Right lobe of liver (tissue), 4 donors: ENCODE results near the gene SNTN.

ENCODE experiments used
- POLR2A ChIP-seq: fragments of 450-650 bp; IDR thresholded peaks from one replicate; pipeline ENCODE4 v1.6.1; 2017; ENCODE audit warnings: antibody characterized with exemption, mild to moderate bottlenecking
- TF ChIP-seq, protein P1 (sequence below), 4 donors: fragments of 200-600 bp in 3 of 4; fragments of 450-650 bp in 1 of 4; IDR thresholded peaks; one replicate each; pipeline versions ENCODE4 v1.5.1 to v1.8.0; 2016 to 2022; ENCODE audit warnings: antibody characterized with exemption in 4 of 4, mild to moderate bottlenecking in 2 of 4
- donor health status: DM: no; HTN: no; CAD: no.
- donor health status: DM: no; HTN: no; CAD: no.
- donor health status: DM: no; HTN: yes; CAD: no.

DNA sequence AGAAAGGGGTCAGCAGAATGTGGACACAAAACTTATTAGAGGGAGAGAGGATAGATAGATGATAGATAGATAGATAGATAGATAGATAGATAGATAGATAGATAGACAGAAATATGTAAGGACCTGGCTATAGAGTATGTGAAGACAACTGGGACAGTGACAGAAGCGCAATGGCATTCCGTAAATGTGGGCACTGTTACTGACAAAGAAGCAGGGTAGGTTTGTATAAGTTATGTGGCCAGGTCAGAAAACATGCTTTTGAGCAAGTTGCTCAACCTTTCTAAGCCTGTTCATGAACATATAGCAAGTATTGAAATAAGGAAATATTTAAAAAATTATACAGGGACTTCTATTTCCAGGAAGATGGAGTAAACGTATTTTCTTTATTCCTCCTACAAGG is 17.3 kb upstream of the SNTN start:
- TF ChIP-seq, protein P1, sequence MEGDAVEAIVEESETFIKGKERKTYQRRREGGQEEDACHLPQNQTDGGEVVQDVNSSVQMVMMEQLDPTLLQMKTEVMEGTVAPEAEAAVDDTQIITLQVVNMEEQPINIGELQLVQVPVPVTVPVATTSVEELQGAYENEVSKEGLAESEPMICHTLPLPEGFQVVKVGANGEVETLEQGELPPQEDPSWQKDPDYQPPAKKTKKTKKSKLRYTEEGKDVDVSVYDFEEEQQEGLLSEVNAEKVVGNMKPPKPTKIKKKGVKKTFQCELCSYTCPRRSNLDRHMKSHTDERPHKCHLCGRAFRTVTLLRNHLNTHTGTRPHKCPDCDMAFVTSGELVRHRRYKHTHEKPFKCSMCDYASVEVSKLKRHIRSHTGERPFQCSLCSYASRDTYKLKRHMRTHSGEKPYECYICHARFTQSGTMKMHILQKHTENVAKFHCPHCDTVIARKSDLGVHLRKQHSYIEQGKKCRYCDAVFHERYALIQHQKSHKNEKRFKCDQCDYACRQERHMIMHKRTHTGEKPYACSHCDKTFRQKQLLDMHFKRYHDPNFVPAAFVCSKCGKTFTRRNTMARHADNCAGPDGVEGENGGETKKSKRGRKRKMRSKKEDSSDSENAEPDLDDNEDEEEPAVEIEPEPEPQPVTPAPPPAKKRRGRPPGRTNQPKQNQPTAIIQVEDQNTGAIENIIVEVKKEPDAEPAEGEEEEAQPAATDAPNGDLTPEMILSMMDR (IDR thresholded peaks at IDR 0.05), result no peak
- no peak for TF ChIP-seq POLR2A
